GM18508 (cell line): Measurements from ENCODE around the gene OR7D2.
"Not testable (repeated sequence)": the region's sequence is repeated elsewhere in the genome, so short reads cannot be mapped to it uniquely, and the experiment has no call there.

Experiments used
- ATAC-seq: cut with Tn5 transposase; IDR thresholded peaks from one replicate; pipeline ENCODE4 v1.9.1; 2021; ENCODE audit warnings: moderate number of reproducible peaks; ENCODE audit not compliant: insufficient read depth, unreplicated experiment

OR7D2 gene

DNA sequence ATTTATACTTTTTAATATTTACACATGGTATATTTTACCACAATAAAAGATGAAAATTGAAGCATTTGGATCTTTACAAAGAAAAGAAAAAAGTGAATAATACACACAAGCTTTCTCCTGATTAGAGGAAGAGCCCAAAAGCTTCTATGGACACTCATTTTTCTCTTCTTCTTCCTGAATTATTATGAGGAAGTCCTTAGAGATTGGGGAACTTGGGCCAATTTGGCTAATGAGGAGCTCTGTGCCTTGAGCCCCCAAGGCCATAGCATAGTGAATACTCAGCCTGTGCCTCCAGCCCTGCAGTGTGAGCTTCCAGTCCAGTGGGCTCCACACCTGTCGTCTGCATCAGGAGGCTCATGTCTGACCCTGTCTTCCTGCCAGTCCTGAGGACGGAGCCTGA is 19.3 kb downstream of the OR7D2 start:
- not testable (repeated sequence) for ATAC-seq

- no peak for ATAC-seq
Measured at GRCh38 chr19:9205501-9206113, 26.8 kb downstream of the OR7D2 start.

- no peak for ATAC-seq
Measured at GRCh38 chr19:9219489-9219888, 40.7 kb downstream of the OR7D2 start, which contains the start of gene OR7D4. OR7D4 (minus strand) TSS chr19:9219589; CDS start chr19:9214837, 4,752 bp downstream.
